Type B pancreatic cell (in vitro differentiated cells): ENCODE results near the gene MAP7. TPM values are rescaled to one million over a fixed set of nuclear protein-coding genes. Genes with fewer than 3 reads are reported as not detected.

Source experiments
- DNase-seq: peaks from one replicate; pipeline ENCODE4 v3.0.0; 2021; ENCODE audit warnings: mixed read lengths; ENCODE audit not compliant: unreplicated experiment; ENCODE audit errors: extremely low spot score
- H3K27ac Mint-ChIP-seq: 2 replicates; pipeline ENCODE4 v1.8.0; 2021; ENCODE audit warnings: mild to moderate bottlenecking, mixed read lengths
- H3K27me3 Mint-ChIP-seq: 2 replicates; pipeline ENCODE4 v1.8.0; 2021; ENCODE audit warnings: mixed read lengths
- H3K36me3 Mint-ChIP-seq: 2 replicates; pipeline ENCODE4 v1.8.0; 2021; ENCODE audit warnings: mixed read lengths
- H3K4me1 Mint-ChIP-seq: one replicate; pipeline ENCODE4 v1.8.0; 2021; ENCODE audit warnings: mixed read lengths; ENCODE audit not compliant: unreplicated experiment
- H3K4me3 Mint-ChIP-seq: 2 replicates; pipeline ENCODE4 v1.8.0; 2021; ENCODE audit warnings: mild to moderate bottlenecking, mixed read lengths
- H3K9me3 Mint-ChIP-seq: 2 replicates; pipeline ENCODE4 v1.8.0; 2021; ENCODE audit warnings: mixed read lengths
- CTCF ChIP-seq: fragments of 200-600 bp; sonication (generic); conservative IDR thresholded peaks from 2 replicates; pipeline ENCODE4 v1.5.0; 2021; ENCODE audit warnings: antibody characterized with exemption, mild to moderate bottlenecking
- total RNA-seq: library from RNA; stranded (reverse); gene quantifications from 2 replicates; pipeline ENCODE4 v1.2.1, GENCODE V29; 2021; ENCODE audit warnings: low replicate concordance

The MAP7 gene
- total RNA-seq, 1 donor from 2014 or later, result 17.8 TPM

DNA sequence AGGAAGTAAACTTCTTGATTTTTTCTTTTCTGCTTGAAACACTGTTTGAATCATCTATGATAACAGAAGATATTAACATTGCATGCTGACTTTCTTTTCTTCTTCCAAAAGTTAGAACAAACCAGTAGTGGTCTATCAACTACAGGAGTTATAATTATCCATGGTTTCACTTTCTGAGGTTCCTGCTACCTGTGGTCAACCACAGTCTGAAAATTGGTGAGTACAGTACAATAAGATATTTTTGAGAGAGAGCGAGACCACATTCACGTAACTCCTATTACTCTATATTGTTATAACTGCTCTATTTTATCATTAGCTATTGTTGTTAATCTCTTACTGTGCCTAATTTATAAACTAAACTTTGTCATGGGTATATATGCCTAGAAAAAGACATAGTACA, 86.1 kb downstream of the MAP7 start:
- Mint-ChIP-seq H3K4me1 (peaks cover 7% of the 10 kb centered on the region), H3K27ac (no peak overlapping the region), H3K36me3 (no peaks in the 10 kb centered on the region), H3K4me3 (no peak overlapping the region), H3K9me3 (no peaks in the 10 kb centered on the region), H3K27me3 (no peaks in the 10 kb centered on the region)
- no peak for TF ChIP-seq CTCF
- no peak for DNase-seq

DNA sequence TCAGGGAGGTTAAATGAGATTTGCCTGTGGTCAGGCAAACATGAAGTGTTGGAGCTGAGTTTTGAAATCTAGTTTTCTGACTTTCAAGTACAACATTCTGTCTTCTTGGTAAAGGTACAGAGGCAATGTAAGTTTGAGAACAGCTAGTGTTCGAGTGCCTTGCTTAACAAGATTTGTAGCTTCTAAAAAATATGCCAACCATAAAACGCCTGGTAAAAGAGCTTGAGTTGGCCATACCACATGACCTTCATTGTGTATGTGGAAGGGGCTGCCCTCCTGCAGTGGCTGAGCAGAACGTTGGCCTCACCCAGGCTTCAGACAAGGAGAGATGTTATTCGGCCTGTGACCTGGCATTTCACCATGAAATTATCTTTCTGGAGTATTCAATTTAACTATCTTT, 86.5 kb downstream of the MAP7 start:
- no peaks in the 10 kb centered on the region for H3K9me3 Mint-ChIP-seq
- no peak for TF ChIP-seq CTCF
- no peaks in the 10 kb centered on the region for H3K27me3 Mint-ChIP-seq
- no peak overlapping the region for H3K4me3 Mint-ChIP-seq
- H3K4me1 Mint-ChIP-seq, result peaks cover 7% of the 10 kb centered on the region
- no peak overlapping the region for H3K27ac Mint-ChIP-seq
- no peaks in the 10 kb centered on the region for H3K36me3 Mint-ChIP-seq
- no peak for DNase-seq

GRCh38 chr6:136446579-136447187, 103.5 kb downstream of the MAP7 start:
- no peak for DNase-seq
- Mint-ChIP-seq H3K36me3 (peaks cover 3% of the 10 kb centered on the region), H3K4me3 (no peak overlapping the region), H3K27ac (no peak overlapping the region), H3K4me1 (no peaks in the 10 kb centered on the region), H3K27me3 (no peaks in the 10 kb centered on the region), H3K9me3 (peaks cover 11% of the 10 kb centered on the region)
- TF ChIP-seq CTCF, result no peak

- DNase-seq, result no peak
- H3K27ac Mint-ChIP-seq, result no peak overlapping the region
- no peaks in the 10 kb centered on the region for H3K36me3 Mint-ChIP-seq
- H3K4me3 Mint-ChIP-seq, result no peak overlapping the region
- peaks cover 7% of the 10 kb centered on the region for H3K9me3 Mint-ChIP-seq
- H3K27me3 Mint-ChIP-seq, result no peaks in the 10 kb centered on the region
- H3K4me1 Mint-ChIP-seq, result no peaks in the 10 kb centered on the region
- TF ChIP-seq CTCF, result no peak
These were observed 104.1 kb downstream of the MAP7 start for GRCh38 chr6:136446145-136446544.

DNA sequence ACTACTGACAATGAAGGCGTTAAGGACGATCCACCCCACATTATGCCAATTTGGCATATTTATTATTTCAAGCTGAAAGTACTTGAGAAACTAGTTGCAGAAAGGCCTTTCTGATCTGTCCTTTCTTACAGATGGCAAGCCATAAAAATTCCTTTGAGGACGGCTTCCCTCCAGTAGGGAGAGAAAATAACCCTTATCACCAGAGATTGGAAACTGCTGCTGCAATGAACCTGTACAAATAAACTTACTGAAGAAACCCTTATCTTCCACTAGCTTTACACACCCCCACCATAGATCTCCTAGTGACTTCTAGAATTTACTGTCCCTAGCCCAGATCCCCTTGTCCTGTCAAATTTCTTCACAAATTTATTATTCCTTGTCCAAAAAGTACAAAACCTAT, 105.2 kb downstream of the MAP7 start:
- Mint-ChIP-seq H3K4me1 (peaks cover 2% of the 10 kb centered on the region), H3K27me3 (no peaks in the 10 kb centered on the region), H3K27ac (no peak overlapping the region), H3K9me3 (peaks cover 4% of the 10 kb centered on the region), H3K36me3 (no peaks in the 10 kb centered on the region), H3K4me3 (no peak overlapping the region)
- no peak for TF ChIP-seq CTCF
- DNase-seq, result no peak

GRCh38 chr6:136440203-136440602, 110.0 kb downstream of the MAP7 start:
- no peaks in the 10 kb centered on the region for H3K27me3 Mint-ChIP-seq
- H3K27ac Mint-ChIP-seq, result peak overlapping the region; percentile 37
- peaks cover 9% of the 10 kb centered on the region for H3K4me1 Mint-ChIP-seq
- H3K4me3 Mint-ChIP-seq, result no peak overlapping the region
- DNase-seq, result no peak
- no peaks in the 10 kb centered on the region for H3K9me3 Mint-ChIP-seq
- no peaks in the 10 kb centered on the region for H3K36me3 Mint-ChIP-seq
- no peak for TF ChIP-seq CTCF
